Bronchial epithelial cell (primary cell): ENCODE data around the gene NRM. TPM values are rescaled to one million over a fixed set of nuclear protein-coding genes. Genes with fewer than 3 reads are reported as not detected.

Experiments
- DNase-seq: peaks from one replicate; pipeline ENCODE4 v3.0.0-alpha.2; 2010; ENCODE audit warnings: low read depth
- FAIRE-seq: peaks from 2 replicates; lab custom pipeline; 2011; peaks lifted over from hg19 to GRCh38; lab: Jason Lieb, UNC
- H3K27me3 ChIP-seq: 2 replicates; pipeline ENCODE4 v1.5.1; 2011; ENCODE audit warnings: low read length; ENCODE audit not compliant: control insufficient read depth, insufficient read depth
- H3K36me3 ChIP-seq: 2 replicates; pipeline ENCODE4 v1.5.1; 2011; ENCODE audit warnings: low read length; ENCODE audit not compliant: control insufficient read depth, insufficient read depth
- H3K4me3 ChIP-seq: 2 replicates; pipeline ENCODE4 v1.5.1; 2011; ENCODE audit warnings: mild to moderate bottlenecking, low read depth, low read length, control low read depth
- CTCF ChIP-seq: IDR thresholded peaks from 2 replicates; pipeline ENCODE4 v1.5.1; 2011; ENCODE audit warnings: mild to moderate bottlenecking, moderate library complexity, low read length, control low read depth, inconsistent platforms; ENCODE audit not compliant: insufficient read depth, severe bottlenecking
- total RNA-seq: library from RNA; depleted of rRNA; stranded (reverse); fragments of >200 nt; gene quantifications from 2 replicates; pipeline ENCODE4 v1.2.1, GENCODE V29; 2014

The NRM gene
- total RNA-seq, 1 donor from 2014 or later = 0.26 TPM

- FAIRE-seq (no peak), DNase-seq (no peak)
- Histone ChIP-seq H3K27me3 (no peaks in the 10 kb centered on the region), H3K36me3 (peaks cover 41% of the 10 kb centered on the region), H3K4me3 (no peak overlapping the region)
- no peak for TF ChIP-seq CTCF
Measured at GRCh38 chr6:30657454-30657853, 33.3 kb downstream of the NRM start.

GRCh38 chr6:30656513-30656912 lies 34.3 kb downstream of the NRM start:
- DNase-seq (no peak), FAIRE-seq (no peak)
- Histone ChIP-seq H3K27me3 (no peaks in the 10 kb centered on the region), H3K4me3 (no peak overlapping the region), H3K36me3 (peaks cover 40% of the 10 kb centered on the region)
- no peak for TF ChIP-seq CTCF

- Histone ChIP-seq H3K36me3 (peaks cover 37% of the 10 kb centered on the region), H3K4me3 (no peak overlapping the region), H3K27me3 (no peaks in the 10 kb centered on the region)
- FAIRE-seq (no peak), DNase-seq (no peak)
- TF ChIP-seq CTCF = no peak
Measured at GRCh38 chr6:30655743-30656094, 35.1 kb downstream of the NRM start.

- Histone ChIP-seq H3K27me3 (no peaks in the 10 kb centered on the region), H3K4me3 (no peak overlapping the region), H3K36me3 (peaks cover 35% of the 10 kb centered on the region)
- DNase-seq (no peak), FAIRE-seq (no peak)
- TF ChIP-seq CTCF = no peak
Measured at GRCh38 chr6:30654798-30655742, 35.7 kb downstream of the NRM start.

- TF ChIP-seq CTCF = no peak
- DNase-seq = no peak
- H3K36me3 ChIP-seq = peaks cover 19% of the 10 kb centered on the region
- H3K27me3 ChIP-seq = no peaks in the 10 kb centered on the region
- no peak overlapping the region for H3K4me3 ChIP-seq
- no peak for FAIRE-seq
Measured at GRCh38 chr6:30651143-30651542, 39.6 kb downstream of the NRM start.
